LNCaP clone FGC (cell line): ENCODE results near the gene SLC17A5.

Source experiments
- DNase-seq: peaks from one replicate; pipeline ENCODE4 v3.0.0-alpha.2; 2011; ENCODE audit warnings: low read depth
- H3K4me3 ChIP-seq: 2 replicates; pipeline ENCODE4 v1.5.1; 2011; ENCODE audit warnings: mild to moderate bottlenecking, low read depth, low read length, control low read depth
- TF ChIP-seq, protein P1 (sequence below): IDR thresholded peaks from 2 replicates; pipeline ENCODE4 v1.5.1; 2012; ENCODE audit warnings: mild to moderate bottlenecking; ENCODE audit not compliant: control insufficient read depth, insufficient read depth; ENCODE audit errors: extremely low read depth

SLC17A5 gene

DNA sequence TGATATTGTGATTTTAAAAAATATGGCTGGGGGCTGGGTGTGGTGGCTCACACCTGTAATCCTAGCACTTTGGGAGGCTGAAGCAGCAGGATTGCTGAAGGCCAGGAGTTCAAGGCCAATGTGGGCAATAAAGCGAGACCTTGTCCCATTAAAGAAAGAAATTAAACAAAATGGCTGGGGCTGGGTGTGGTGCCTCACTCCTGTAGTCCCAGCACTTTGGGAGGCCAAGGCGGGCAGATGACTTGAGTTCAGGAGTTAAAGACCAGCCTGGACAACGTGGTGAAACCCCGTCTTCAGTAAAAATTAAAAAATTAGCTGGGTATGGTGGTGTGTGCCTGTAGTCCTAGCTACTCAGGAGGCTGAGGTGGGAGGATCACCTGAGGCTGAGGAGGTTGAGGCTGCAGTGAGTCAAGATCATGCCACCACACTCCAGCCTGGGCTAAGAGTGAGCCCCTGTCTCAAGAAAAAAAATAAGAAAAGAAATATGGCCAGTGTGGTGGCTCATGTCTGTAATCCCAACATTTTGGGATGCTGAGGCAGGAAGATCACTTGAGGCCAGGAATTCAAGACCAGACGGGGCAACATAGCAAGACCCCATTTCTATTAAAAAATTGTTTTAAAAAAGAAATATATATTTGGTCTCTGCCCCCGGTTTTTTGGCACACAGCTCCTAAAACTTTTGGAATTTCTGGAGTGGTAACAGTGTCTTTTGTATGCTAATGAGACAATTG lies 39.8 kb downstream of the SLC17A5 start:
- TF ChIP-seq, protein P1, sequence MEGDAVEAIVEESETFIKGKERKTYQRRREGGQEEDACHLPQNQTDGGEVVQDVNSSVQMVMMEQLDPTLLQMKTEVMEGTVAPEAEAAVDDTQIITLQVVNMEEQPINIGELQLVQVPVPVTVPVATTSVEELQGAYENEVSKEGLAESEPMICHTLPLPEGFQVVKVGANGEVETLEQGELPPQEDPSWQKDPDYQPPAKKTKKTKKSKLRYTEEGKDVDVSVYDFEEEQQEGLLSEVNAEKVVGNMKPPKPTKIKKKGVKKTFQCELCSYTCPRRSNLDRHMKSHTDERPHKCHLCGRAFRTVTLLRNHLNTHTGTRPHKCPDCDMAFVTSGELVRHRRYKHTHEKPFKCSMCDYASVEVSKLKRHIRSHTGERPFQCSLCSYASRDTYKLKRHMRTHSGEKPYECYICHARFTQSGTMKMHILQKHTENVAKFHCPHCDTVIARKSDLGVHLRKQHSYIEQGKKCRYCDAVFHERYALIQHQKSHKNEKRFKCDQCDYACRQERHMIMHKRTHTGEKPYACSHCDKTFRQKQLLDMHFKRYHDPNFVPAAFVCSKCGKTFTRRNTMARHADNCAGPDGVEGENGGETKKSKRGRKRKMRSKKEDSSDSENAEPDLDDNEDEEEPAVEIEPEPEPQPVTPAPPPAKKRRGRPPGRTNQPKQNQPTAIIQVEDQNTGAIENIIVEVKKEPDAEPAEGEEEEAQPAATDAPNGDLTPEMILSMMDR: no peak
- no peak for DNase-seq
- H3K4me3 ChIP-seq: no peak overlapping the region

DNA sequence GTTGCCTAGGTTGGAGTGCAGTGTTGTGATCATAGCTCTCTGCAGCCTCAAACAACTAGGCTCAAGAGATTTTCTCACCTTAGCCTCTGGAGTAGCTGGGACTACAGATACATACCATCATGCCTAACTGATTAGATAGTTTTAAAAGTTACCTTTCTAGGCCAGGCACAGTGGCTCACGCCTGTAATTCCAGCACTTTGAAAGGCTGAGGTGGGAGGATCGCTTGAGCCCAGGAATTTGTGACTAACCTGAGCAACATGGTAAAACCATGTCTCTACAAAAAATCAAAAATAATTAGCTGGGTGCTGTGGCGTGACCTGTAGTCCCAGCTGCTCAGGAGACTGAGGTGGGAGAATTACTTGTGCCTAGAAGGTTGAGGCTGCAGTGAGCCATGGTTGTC lies 41.2 kb downstream of the SLC17A5 start:
- H3K4me3 ChIP-seq: no peak overlapping the region
- TF ChIP-seq, protein P1: no peak
- DNase-seq: no peak

DNA sequence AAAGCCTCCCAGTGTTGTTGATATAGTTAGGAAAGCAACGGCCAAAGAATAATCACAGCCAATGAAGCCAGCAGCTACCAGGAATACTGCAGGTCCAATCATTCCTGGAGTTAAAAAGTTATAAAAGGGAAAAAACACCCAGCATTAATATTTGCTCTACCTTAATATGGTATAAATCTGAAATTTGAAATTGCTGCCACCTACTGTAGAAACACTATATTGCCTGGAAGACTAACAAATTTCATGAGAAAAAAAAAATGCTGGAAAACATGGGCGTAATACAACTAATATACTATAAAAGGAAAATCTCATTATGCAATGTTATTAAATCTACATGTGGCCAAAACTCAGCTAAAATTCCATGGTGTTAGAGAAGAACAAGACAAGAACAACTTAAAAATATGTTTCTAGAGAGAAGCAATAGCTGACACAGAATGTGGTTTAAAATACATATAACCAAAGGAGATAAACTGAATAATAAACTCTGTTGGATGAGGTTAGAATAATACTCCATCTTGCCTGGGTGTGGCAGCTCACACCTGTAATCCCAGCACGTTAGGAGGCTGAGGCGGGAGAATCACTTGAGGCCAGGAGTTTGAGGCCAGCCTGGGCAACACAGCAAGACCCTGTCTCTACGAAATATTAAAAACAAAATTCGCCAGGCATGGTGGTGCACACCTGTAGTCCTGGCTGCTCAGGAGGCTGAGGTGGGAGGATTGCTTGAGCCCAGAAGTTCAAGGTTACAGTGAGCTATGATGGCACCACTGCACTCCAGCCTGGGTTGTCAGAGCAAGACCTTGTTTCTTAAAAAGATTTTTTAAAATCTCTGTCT lies 43.1 kb downstream of the SLC17A5 start:
- no peak overlapping the region for H3K4me3 ChIP-seq
- peak; percentile 11 for DNase-seq
- TF ChIP-seq, protein P1: peak; percentile 54

DNA sequence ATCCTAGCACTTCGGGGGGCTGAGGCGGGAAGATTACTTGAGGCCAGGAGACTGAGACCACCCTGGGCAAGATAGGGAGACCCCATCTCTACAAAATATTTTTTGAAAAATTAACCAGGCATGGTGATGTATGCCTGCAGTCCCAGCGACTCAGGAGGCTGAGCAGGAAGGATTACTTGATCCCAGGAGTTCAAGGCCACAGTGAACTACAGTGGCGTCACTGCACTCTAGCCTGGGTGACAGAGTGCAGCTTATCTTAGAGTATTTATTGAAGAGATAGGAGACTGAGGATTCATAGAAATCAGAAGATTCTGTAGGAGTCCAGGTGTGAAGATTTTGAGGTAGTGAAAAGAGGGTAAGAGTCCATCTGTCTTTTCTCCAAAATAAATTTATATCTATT lies 45.0 kb downstream of the SLC17A5 start:
- TF ChIP-seq, protein P1: no peak
- no peak for DNase-seq
- no peak overlapping the region for H3K4me3 ChIP-seq

DNA sequence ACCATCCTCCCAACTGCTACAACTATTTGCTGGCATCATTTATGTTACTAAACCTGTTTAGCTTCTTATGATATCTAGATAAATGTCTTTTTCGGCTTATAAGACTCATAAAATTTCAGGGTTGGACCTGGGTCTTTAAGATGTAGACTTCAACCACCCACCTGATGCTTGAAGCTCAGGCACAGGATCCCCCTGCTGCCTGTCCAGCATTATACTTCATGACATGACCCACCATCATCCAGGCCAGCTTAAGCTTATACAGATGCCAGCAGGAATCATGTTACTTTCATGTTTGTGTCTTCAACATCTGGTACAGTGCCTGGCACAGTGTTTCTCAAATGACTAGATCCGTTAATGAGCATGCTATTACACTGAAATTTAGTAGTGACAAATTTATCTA lies 47.4 kb downstream of the SLC17A5 start:
- peak; percentile 51 for DNase-seq
- TF ChIP-seq, protein P1: no peak

DNA sequence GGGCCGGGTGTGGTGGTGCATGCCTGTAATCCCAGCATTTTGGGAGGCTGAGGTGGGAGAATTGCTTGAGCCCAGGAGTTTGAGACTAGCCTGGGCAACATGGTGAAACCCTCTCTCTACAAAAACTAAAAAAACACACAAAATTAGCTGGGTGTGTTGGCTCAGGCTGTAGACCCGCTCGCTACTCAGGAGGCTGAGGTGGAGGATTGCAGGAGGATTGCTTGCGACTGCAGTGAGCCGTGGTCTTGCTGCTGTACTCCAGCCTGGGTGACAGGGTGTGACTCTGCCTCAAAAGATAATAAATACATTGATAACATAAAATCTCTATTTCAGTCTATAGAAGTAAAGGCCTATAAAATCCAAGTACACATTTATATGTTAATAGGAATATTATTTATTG lies 49.3 kb downstream of the SLC17A5 start:
- H3K4me3 ChIP-seq: no peak overlapping the region
- no peak for DNase-seq
- TF ChIP-seq, protein P1: no peak

More for the DNA sequence above, 47.4 kb downstream of the SLC17A5 start:
- H3K4me3 ChIP-seq: no peak overlapping the region
